ENCODE data around the gene PRKN.

GRCh38 chr6:162627362-162627761, 100.2 kb downstream of the PRKN start:
- TF ChIP-seq CTCF (IDR thresholded peaks at IDR 0.05; ENCODE audit: low read length) (no peak), EZH2 (IDR thresholded peaks at IDR 0.05; ENCODE audit: borderline replicate concordance, low read length) (no peak)

All from OCI-LY1 (cell line).